GM18907 (cell line): ENCODE results near the gene WSB1.
"Not testable (repeated sequence)": the region's sequence is repeated elsewhere in the genome, so short reads cannot be mapped to it uniquely, and the experiment has no call there.

ENCODE experiments used
- ATAC-seq: cut with Tn5 transposase; IDR thresholded peaks from one replicate; pipeline ENCODE4 v1.9.1; 2021; ENCODE audit warnings: mild to moderate bottlenecking, moderate library complexity; ENCODE audit not compliant: unreplicated experiment

The WSB1 gene

GRCh38 chr17:27315322-27315721 lies 21.4 kb downstream of the WSB1 start:
- no peak for ATAC-seq

DNA sequence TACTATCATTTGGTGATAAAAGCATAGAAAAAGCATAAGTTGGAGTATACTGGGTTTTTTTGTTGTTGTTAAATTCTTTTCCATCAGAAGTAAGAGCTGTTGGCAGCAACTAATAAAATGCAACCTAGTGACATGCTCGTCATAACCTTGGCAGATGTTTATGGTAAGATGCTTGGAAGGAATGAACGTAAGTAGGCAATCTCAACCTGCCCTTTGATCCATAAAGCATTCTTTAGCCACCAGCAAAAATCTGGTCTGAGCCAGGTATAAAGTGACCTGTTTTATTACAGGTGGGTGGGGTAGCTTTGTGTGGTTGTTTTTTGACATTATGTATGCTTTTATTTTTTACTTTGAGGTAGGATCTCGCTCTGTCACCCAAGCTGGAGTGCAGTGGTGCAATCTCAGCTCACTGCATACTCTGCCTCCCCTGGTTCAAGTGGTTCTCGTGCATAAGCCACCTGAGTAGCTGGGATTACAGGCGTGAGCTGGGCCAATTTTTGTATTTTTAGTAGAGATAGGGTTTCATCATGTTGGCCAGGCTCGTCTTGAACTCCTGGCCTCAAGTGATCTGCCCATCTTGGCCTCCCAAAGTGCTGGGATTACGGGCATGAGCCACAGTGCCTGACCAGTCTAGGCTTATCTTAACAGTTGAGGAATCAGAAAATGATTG lies 22.0 kb downstream of the WSB1 start:
- ATAC-seq: no peak

DNA sequence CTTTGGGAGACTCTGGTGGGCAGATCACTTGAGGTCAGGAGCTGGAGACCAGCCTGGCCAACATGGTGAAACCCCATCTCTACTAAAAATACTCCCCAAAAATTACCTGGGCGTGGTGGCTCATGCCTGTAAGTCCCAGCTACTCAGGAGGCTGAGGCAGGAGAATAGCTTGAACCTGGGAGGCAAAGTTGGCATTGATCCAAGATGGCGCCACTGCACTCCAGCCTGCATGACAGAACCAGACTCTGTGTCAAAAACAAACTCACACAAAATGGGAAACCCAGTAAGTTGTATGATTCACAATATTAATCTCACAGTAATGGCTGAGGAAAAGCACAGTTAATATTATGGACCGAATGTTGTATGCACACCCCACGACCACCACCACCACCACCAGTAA lies 24.3 kb downstream of the WSB1 start:
- ATAC-seq: no peak

- no peak for ATAC-seq
Observed at GRCh38 chr17:27318633-27319032, 24.7 kb downstream of the WSB1 start.

DNA sequence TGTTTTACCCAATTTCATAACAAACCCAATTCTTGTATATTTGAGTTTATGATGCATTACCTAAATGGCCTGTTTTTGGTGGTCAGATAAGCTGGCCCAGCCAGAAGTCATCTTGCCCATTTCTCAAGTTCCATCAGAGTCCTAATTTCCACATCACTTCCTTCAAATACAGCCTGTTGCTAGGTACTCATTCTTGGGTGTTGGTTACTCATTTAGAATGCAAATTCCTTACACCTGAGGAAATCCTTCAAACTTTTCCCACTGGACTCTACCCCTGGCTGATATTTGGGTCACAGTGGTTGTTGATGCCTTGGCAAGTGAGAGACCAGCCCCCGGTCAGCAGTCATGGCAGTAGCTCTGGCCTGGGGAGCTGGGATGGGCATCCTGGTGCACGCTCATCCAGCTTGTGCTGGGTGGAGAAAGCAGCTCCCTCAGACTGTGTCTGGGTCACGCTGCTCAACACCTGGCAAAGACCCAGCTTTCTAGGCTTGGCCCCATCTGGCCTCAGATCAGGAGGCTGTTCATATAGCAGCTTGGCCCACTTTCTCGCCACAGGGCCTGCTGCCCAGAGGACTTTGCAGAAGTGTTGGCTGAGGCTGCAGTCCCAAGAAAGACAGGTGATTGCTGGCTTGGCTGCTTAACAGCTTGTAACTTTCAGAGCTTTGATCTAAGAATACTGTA lies 25.8 kb downstream of the WSB1 start:
- no peak for ATAC-seq

- no peak for ATAC-seq
Observed at GRCh38 chr17:27320222-27320560, 26.3 kb downstream of the WSB1 start.

- ATAC-seq: no peak
Observed at GRCh38 chr17:27321372-27321771, 27.5 kb downstream of the WSB1 start.

DNA sequence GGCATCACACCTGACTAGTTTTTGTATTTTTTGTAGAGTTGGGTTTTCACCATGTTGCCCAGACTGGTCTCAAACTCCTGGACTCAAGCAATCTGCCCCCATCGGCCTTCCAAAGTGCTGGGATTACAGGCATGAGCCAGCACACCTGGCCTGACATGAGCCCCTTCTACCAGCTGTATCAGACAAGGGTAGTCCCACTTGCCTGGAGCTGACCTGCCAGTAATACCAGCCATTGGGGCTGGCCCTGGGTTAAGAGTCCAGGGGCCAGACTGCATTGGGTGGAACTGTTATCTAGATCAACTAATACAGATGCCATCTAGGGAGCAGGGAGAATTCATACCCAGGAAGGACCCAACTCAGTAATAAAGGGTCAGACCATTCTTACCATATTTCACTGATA lies 28.1 kb downstream of the WSB1 start:
- ATAC-seq: no peak

DNA sequence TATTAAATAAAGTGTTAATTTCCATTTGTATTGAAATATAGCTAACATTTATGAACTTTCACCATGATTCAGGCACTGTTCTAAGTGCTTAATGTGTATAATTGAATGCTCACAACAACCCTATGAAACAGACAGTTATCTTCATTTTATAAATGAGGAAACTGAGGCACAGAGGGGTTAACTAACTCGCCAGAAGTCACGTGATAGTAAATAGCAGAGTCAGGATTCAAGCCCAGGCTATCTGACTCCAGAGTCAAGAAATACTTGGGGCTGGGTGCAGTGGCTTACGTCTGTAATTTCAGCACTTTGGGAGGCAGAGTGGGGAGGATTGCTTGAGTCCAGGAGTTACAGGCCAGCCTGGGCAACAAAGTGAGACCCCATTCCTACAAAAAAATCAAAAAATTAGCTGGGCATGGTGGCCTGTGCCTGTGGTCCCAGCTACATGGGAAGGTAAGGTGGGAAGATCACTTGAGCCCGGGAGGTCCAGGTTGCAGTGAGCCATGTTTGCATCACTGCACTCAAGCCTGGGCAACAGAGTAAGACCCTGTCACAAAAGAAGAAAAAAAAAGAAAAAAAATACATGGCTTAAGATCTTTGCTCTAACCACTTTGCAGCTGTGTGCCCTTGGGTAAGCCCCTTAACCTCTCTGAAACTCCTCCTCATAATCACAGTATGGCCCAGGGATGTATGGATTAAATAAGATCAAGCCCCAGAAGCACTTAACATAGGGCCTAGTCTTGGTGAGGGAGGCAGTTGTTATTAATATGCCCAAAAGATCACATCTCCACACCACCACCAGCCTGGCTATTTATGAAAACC lies 29.0 kb downstream of the WSB1 start:
- no peak for ATAC-seq

DNA sequence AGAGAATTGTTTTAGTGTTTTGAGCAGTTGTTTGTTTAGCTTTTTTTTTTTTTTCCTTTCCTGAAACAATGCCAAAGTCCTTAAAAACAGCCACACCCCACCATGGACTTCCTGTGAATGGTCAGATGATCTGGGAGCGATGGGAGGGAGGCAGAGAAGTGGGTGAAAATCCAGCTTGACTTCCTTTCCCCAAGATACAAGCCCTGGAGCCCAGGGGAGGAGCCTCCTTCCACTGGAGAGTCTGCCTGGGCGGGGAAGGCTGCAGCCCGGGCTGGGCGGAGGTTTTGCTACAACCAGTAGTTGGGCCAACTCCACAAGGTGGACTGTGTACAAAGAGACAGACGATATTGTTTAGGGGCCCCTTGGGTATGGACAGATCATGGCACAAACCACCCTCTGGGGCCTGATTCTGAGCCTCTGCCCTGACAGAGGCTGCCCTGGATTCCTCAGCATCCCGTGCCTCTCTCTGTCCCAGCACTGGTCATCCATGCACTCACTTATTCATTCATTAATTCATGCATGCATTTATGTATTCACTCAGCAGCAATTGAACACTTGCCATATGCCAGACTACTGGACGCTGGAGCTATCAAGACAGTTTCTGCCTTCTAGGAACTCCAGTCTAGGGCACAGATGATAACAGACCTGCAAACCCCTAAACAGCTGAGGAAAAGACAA lies 29.8 kb downstream of the WSB1 start:
- ATAC-seq: no peak

- no peak for ATAC-seq
Observed at GRCh38 chr17:27324771-27325339, 30.9 kb downstream of the WSB1 start.

DNA sequence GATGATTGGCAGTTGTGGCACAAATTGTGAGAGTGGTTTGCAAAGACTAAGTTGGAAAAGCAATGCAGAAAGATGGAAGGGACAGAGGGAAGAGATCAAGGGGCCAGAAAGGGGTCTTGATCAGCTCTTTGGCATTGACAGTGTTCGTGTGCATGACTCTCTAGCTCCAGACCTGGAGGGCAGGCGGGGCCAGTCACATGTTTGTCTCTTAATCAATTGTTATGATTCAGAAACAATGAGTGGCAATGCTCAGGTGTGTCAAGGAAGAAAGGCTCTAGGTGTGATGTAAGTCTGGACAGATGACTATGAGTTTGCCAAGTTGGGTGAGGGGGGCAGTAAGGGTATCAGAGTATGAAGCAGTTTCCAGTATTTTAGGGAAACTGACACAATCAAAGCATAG lies 32.1 kb downstream of the WSB1 start:
- no peak for ATAC-seq

DNA sequence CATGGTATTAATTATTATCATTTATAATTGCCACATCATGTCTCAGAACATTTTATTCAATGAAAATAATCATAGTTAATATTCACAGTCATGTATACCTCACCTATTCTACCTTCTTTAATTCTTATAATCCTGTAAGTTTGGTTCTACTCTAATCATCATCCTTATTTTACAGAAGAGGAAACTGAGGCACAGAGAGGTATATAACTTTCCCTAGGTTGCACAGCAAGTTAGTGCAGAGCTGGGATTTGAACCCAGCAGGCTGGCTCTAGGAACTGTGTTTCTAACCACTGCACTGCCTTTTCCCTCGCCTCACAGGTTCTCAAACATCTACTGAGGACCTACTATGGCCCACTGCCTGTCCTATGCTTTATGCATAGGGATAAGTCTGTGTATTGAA lies 32.7 kb downstream of the WSB1 start:
- ATAC-seq: no peak

- ATAC-seq: no peak
Observed at GRCh38 chr17:27327397-27327796, 33.5 kb downstream of the WSB1 start.

DNA sequence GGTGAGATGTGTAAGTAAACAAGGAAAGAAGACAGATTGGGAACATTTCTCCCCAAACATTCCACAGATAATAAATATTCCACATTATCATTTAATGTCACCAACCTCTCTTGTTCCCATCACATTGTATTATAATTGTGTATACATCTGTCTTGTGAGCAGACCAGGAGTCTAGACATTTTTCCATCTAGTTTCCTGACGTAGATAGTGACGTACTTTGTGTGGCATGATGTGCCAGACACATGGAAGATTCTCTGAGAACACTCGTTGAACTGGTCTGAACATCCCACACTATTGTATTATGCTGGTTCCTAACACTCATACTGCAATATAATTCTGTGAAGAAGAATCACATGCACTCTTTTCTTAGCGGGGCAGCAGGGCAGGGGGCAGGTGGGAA lies 34.0 kb downstream of the WSB1 start:
- ATAC-seq: no peak

DNA sequence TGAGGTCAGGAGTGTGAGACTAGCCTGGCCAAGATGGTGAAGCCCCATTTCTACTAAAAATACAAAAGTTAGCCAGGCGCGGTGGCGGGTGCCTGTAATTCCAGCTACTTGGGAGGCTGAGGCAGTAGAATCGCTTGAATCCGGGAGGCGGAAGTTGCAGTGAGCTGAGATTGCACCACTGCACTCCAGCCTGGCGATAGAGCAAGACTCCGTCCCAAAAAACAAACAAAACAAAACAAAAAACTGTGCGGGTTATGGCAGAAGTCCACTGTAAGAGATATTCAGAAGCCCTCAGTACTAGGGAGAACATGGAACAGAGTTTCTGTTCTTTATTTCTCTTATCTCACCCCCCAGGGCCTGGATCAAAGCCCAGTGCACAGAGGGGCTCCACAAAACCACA lies 34.8 kb downstream of the WSB1 start:
- ATAC-seq: not testable (repeated sequence)

DNA sequence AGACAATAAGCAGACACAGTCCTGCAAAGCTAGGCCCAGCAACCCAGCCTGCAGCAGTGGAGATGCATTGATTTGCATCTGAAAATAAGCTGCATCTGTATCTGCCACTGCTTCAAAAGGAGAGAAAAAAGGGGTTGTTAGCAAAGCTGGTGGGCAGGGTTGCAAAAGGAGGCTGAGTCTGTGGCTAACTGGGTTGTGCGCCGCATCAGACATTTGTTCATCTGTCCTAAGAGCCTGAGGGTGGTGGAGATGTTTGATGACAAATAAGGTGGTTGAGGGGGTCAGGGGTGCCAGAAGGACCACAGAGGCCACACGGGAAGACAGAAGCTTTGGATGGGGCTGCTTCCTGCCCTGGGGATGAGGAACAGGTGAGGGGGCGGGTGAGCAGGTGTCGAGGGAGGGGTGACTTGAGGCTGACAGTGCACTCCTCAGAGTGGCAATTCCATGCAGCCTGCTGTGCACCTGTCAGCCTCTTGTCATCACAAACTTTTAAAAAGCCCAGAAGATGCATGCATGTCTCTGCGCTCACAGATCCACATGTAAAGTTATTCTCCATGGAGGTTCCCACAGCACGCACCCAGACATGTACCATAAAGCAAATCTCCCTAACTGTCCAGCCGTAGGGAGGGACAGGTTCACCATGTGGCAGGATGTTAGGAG lies 35.4 kb downstream of the WSB1 start:
- ATAC-seq: no peak

GRCh38 chr17:27332047-27332393 lies 38.1 kb downstream of the WSB1 start:
- no peak for ATAC-seq

DNA sequence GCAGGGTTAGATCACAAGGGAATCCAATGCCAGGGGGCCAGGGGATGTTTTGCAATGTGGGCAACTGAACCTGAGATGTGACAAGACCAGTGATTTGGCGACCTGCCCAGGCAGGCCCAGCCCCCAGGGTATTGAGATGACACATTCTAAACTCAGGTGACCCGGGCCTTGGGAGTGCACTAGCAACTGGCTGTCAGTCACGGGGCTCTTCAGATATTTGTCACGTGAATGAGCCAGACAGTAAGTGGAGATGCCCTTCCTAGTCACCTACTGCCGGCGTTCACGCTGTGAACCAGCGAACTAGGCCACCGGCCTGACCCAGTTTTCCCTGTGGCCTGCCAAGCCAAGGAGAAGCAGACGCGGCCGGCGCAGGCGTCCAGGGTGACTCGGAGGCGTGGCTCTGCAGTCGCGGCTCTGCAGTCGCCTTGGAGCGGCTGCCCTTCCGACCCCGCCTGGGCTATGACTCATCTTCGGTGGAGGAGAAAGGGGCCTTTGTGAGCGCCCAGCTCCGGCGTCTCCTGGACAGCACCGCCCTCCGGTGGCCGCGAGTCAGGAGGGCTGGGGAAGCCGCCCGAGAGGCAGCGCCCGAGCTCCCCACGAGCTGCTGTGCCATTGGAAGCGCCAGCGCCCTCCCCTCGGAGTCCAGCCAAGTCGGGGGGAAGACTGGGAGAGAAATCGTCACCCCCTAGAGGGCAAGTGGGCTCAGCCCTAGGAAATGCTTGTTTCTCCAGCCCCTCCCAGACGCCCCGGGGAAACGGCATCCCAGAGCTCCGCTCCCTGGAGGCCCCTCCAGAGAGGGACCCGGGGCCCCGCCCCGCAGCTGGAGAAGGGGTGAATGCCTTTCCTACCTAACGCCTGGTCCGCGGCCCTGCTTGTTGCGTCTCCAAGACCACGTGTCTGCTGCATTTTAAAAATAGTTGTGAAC lies 38.8 kb downstream of the WSB1 start:
- ATAC-seq: peak; percentile 91
